NB4 (cell line): Measurements from ENCODE around the gene ZSWIM1.

ENCODE experiments used
- DNase-seq: peaks from one replicate; pipeline ENCODE4 v3.0.0; 2010; ENCODE audit warnings: low read depth
- H3K4me3 ChIP-seq: one replicate; pipeline ENCODE4 v1.5.1; 2011; ENCODE audit warnings: mild to moderate bottlenecking, low read depth, low read length, moderate library complexity
- CTCF ChIP-seq: IDR thresholded peaks from one replicate; pipeline ENCODE4 v1.5.1; 2012; ENCODE audit warnings: low read depth, low read length
- MAX ChIP-seq: IDR thresholded peaks from 2 replicates; pipeline ENCODE4 v1.6.1; 2011; ENCODE audit warnings: low read depth, low read length
- MYC ChIP-seq: IDR thresholded peaks from 2 replicates; pipeline ENCODE4 v1.6.1; 2011; ENCODE audit warnings: low read depth, low read length
- POLR2A ChIP-seq: IDR thresholded peaks from 2 replicates; pipeline ENCODE4 v1.6.1; 2011; ENCODE audit warnings: mild to moderate bottlenecking; ENCODE audit not compliant: insufficient read length; ENCODE audit errors: extremely low read depth

Gene ZSWIM1

GRCh38 chr20:45857114-45857881 is 23.7 kb upstream of the ZSWIM1 start, which contains the start of the genes ACOT8 and ZSWIM3:
ACOT8 (minus strand) TSS chr20:45857392; CDS start chr20:45857315, 77 bp downstream.
ZSWIM3 (plus strand) TSS chr20:45857614; CDS start chr20:45857826, 212 bp downstream.
- peak; percentile 100 for DNase-seq
- H3K4me3 ChIP-seq, result peak within 1 kb of the TSS; percentile 90
- TF ChIP-seq POLR2A (peak; percentile 80), CTCF (no peak), MYC (peak; percentile 18; the same call in 1 of the 2 replicates), MAX (0 out of 2 replicates have a peak, but pooled peaks have one; percentile 3)

GRCh38 chr20:45857882-45858216 is 23.2 kb upstream of the ZSWIM1 start:
- peak overlapping the region; percentile 90 for H3K4me3 ChIP-seq
- no peak for DNase-seq
- TF ChIP-seq POLR2A (no peak), MYC (no peak), MAX (peak; percentile 5; the same call in 1 of the 2 replicates), CTCF (no peak)

- TF ChIP-seq MAX (no peak), CTCF (no peak), POLR2A (no peak), MYC (no peak)
- DNase-seq, result no peak
- H3K4me3 ChIP-seq, result no peak overlapping the region
These were observed 21.1 kb upstream of the ZSWIM1 start for GRCh38 chr20:45859916-45860315.

- no peak for DNase-seq
- TF ChIP-seq CTCF (no peak), POLR2A (no peak)
- H3K4me3 ChIP-seq, result no peak overlapping the region
These were observed 20.3 kb upstream of the ZSWIM1 start for GRCh38 chr20:45860560-45861220.

- no peak overlapping the region for H3K4me3 ChIP-seq
- TF ChIP-seq POLR2A, result no peak
- TF ChIP-seq MYC, result no peak
- no peak for TF ChIP-seq CTCF
- TF ChIP-seq MAX, result no peak
- DNase-seq, result no peak
These were observed 19.6 kb upstream of the ZSWIM1 start for GRCh38 chr20:45861221-45862075.
